IPS-15b (cell line): ENCODE data around the gene NAV2.

Source experiments
- H3K27me3 ChIP-seq: one replicate; pipeline ENCODE4 v1.6.1; 2013; ENCODE audit warnings: low read length; ENCODE audit not compliant: control insufficient read depth, insufficient read depth
- H3K36me3 ChIP-seq: one replicate; pipeline ENCODE4 v1.6.1; 2013; ENCODE audit warnings: low read length; ENCODE audit not compliant: control insufficient read depth, insufficient read depth
- H3K4me1 ChIP-seq: one replicate; pipeline ENCODE4 v1.6.1; 2013; ENCODE audit warnings: mild to moderate bottlenecking, low read length; ENCODE audit not compliant: control insufficient read depth, insufficient read depth
- H3K4me3 ChIP-seq: one replicate; pipeline ENCODE4 v1.5.1; 2013; ENCODE audit warnings: low read depth, low read length
- H3K9ac ChIP-seq: one replicate; pipeline ENCODE4 v1.6.1; 2013; ENCODE audit warnings: low read depth, mild to moderate bottlenecking, low read length
- H3K9me3 ChIP-seq: one replicate; pipeline ENCODE4 v1.6.1; 2013; ENCODE audit warnings: mild to moderate bottlenecking, low read length; ENCODE audit not compliant: control insufficient read depth, insufficient read depth

Gene NAV2

DNA sequence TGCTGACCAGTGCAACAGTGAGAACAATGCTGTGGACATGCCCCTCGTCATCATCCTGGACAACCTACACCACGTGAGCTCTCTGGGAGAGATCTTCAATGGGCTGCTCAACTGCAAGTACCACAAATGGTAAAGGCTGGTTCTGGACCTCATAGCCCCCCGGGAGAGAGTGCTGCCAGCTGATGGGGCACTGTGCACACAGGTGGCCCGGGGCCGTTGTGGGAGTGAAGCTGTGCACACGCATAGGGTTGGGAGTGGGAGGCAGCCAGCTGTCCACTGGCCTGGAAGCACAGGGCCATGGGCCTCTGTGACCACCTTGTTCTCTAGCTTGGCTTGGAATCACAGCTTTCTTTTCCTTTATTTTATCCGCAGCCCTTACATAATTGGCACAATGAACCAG, 390.6 kb downstream of the NAV2 start:
- Histone ChIP-seq H3K4me1 (no peaks in the 10 kb centered on the region), H3K4me3 (no peak overlapping the region), H3K36me3 (peaks cover 47% of the 10 kb centered on the region), H3K27me3 (no peaks in the 10 kb centered on the region), H3K9ac (no peak overlapping the region), H3K9me3 (no peaks in the 10 kb centered on the region)

DNA sequence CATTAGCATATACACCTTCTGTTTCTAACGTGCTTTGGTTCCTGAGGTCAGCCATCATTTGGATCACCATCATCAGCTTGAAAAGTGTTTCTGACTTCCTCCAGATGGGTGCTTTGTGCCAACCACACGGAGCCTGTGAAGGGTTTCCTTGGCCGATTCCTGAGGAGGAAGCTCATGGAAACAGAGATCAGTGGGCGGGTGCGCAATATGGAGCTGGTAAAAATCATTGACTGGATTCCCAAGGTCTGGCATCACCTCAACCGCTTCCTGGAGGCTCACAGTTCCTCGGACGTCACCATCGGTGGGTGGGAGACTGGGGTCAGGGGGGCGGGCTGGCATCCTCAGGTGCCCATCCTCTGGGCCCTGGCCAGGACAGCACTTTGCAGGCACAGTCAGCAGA, 392.8 kb downstream of the NAV2 start:
- H3K9ac ChIP-seq, result no peak overlapping the region
- no peak overlapping the region for H3K4me3 ChIP-seq
- peaks cover 60% of the 10 kb centered on the region for H3K36me3 ChIP-seq
- H3K27me3 ChIP-seq, result no peaks in the 10 kb centered on the region
- H3K4me1 ChIP-seq, result no peaks in the 10 kb centered on the region
- no peaks in the 10 kb centered on the region for H3K9me3 ChIP-seq

DNA sequence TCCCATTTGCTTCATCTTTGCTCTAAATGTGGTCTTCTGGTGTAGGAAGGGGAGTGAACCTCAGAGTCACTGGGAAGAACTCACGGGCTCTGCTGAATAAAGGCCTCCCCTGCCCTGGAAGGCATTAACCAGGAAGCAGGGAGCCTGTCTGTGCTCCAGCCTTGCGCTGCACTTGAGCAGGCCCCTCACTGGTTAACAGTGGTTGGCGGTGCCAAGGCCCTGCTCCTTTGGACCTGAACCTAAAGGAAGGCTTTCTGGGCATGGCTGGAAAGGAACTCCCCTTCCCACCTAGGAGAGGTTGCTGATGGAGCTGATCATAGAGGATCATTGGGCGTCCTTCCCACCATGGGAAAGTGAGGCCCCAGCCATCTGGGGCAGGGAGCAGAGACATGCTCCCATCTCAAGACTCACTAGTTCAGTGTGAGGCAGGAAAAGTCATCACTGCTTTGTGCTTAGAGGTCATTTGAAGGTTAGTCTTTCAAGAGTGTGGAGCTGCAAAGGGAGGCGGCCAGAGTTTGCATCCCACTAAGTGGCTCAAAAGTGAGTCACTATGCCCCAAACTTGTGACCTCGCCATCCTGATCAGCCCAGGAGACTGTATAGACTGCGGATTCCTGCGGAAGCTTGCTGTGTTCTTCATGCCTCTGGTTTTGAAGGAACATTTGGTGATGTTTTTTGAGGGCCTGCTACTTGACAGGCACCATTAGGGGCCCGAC, 397.3 kb downstream of the NAV2 start:
- Histone ChIP-seq H3K9ac (no peak overlapping the region), H3K36me3 (peaks cover 47% of the 10 kb centered on the region), H3K4me3 (no peak overlapping the region), H3K4me1 (no peaks in the 10 kb centered on the region), H3K27me3 (no peaks in the 10 kb centered on the region), H3K9me3 (no peaks in the 10 kb centered on the region)

DNA sequence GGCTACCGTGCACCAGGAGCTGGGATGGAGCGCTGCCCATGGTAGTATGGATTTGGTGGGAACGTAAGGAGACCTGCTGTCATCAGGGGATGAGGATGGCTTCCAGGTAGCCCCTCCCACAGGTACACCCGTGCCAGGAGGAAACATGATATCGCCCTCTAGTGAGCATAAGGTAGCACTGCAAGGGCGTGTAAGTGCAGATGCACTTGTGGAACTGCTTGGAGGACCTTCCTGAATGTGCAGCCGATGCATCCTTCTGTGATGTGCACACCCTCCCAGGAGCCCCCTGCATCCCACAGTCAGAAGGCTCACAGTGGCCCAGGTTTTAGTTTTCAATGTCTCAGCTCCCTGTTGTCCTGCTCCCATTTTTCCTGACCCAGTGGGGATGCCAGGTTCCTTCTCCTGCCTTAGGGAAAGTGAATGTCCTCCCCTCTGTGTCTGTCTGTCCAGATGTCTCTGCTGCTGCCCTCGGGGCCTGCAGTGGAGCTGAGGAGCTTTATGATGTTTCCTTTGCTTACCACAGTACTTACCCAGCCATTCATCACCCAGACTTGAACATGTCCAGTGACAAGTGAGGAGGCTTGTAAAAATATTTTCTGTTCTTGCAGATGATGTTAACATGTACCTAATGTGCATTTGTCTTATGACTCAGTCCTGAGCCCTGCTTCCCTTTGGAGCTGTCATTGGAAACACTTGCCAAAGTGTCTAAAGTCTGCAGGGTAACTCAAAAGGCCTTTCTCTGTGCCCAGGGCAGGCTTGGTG, 398.5 kb downstream of the NAV2 start:
- H3K36me3 ChIP-seq, result peaks cover 44% of the 10 kb centered on the region
- H3K27me3 ChIP-seq, result no peaks in the 10 kb centered on the region
- no peak overlapping the region for H3K4me3 ChIP-seq
- no peaks in the 10 kb centered on the region for H3K4me1 ChIP-seq
- H3K9ac ChIP-seq, result no peak overlapping the region
- no peaks in the 10 kb centered on the region for H3K9me3 ChIP-seq

DNA sequence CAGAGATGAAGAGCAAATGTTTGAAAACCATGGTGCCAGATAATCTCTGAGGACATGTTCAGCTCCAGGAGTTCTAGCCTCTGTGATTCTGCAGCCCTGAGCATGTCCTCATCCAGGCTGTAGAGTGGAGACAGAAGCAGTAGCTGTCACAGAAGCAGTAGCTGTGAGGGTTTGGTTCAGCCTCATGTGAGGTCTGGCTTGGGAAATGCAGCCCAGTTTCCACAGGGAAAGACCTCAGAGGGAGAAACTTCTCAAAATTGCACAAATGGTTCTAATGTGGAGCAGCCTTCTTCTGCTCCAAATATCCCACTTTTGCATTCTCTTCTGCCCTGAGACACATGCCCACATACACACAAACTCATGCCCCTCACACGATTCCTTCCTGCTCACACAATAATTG, 399.2 kb downstream of the NAV2 start:
- peaks cover 42% of the 10 kb centered on the region for H3K36me3 ChIP-seq
- H3K27me3 ChIP-seq, result no peaks in the 10 kb centered on the region
- no peaks in the 10 kb centered on the region for H3K9me3 ChIP-seq
- no peaks in the 10 kb centered on the region for H3K4me1 ChIP-seq
- H3K4me3 ChIP-seq, result no peak overlapping the region
- no peak overlapping the region for H3K9ac ChIP-seq

DNA sequence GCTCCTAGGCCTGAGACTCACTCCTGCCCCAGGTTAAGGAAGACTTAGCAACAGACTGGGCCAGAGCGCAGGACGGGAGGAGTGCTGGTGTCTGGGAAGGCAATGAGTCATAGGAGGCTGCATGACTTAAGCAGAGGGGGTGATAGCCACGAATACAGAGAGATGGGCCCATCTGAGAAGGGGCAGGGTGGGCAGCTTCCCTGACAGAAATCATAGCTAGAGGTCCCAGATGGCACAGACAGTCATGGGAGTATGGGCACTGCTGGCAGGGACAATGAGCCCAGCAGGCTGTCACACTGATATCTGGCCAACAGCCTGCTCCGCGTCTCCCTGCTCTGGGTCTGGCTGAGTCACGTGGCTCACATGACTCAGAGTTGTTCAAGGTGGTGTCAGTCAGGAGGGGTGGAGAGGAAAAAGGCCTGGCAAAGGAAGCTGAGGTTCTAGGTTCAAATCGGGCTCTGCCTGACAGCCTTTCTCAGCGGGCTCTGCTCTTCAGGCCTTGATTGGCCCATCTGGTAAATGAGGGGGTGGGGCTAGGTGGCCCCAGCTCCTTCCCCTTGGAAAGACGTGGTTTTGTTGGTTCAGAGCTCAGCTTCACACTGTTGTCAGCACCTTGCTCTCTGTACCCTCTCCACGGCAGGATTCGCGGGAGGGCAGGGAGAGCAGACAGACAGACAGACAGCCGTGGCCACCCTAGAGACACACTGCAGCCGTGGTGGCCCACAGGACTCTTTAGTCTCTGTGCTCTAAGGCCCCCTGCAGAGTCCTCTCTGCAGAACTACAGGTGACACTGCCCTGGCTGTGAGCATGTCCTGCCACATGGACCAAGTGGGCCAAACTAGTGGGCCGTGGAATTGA, 399.9 kb downstream of the NAV2 start:
- H3K9me3 ChIP-seq, result no peaks in the 10 kb centered on the region
- H3K9ac ChIP-seq, result no peak overlapping the region
- no peaks in the 10 kb centered on the region for H3K4me1 ChIP-seq
- no peak overlapping the region for H3K4me3 ChIP-seq
- no peaks in the 10 kb centered on the region for H3K27me3 ChIP-seq
- peaks cover 42% of the 10 kb centered on the region for H3K36me3 ChIP-seq

DNA sequence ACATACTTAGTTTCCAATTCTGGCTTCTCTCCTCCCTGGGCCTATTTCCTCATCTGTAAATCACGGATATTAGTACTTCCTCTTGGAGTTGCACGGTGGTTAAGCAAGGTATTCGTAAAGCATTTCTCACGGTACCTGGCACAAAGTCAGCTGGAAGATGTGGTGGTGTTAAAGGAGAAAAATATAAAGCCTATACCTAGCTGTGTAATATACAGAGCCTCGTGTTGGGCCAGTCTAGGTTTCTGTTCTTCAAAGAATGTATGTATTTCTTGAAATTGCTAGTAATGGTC, 400.5 kb downstream of the NAV2 start:
- H3K4me3 ChIP-seq, result no peak overlapping the region
- H3K9ac ChIP-seq, result no peak overlapping the region
- no peaks in the 10 kb centered on the region for H3K4me1 ChIP-seq
- H3K9me3 ChIP-seq, result no peaks in the 10 kb centered on the region
- H3K36me3 ChIP-seq, result peaks cover 43% of the 10 kb centered on the region
- no peaks in the 10 kb centered on the region for H3K27me3 ChIP-seq

DNA sequence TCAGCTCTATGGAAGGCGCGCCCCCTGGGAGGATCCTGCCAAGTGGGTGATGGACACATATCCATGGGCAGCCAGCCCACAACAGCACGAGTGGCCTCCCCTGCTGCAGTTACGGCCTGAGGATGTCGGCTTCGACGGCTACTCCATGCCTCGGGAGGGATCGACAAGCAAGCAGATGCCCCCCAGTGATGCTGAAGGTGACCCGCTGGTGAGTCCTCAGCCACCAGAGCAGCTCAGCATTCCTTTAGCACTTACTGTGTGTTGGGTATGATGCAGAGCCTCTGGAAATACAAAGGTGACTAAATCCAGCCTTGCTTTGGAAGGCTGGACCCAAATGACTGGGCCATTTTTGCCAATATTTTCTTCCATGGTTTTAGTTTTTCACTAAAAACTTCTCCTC, 402.0 kb downstream of the NAV2 start:
- Histone ChIP-seq H3K4me3 (no peak overlapping the region), H3K9ac (no peak overlapping the region), H3K36me3 (peaks cover 40% of the 10 kb centered on the region), H3K9me3 (no peaks in the 10 kb centered on the region), H3K4me1 (no peaks in the 10 kb centered on the region), H3K27me3 (no peaks in the 10 kb centered on the region)

DNA sequence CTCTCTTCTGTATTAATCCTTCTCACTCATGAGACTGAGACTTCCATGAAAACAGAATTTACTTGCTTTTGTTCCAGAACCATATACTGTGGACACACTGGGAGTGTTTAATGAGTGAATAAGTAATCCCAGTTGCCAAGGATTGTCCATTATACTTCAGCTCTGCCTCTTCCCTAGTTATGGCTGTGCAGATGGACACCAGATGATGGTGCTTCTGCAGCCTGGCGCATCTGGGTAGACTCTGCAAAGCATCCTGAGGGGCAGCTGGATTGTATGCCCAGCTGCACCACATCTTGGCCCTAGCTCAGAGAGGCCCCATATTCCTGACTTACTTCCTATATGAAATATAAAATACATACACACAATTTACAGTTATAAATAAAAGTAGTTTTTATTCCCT, 404.2 kb downstream of the NAV2 start:
- Histone ChIP-seq H3K4me1 (no peaks in the 10 kb centered on the region), H3K9me3 (no peaks in the 10 kb centered on the region), H3K27me3 (no peaks in the 10 kb centered on the region), H3K4me3 (no peak overlapping the region), H3K9ac (no peak overlapping the region), H3K36me3 (peaks cover 34% of the 10 kb centered on the region)

DNA sequence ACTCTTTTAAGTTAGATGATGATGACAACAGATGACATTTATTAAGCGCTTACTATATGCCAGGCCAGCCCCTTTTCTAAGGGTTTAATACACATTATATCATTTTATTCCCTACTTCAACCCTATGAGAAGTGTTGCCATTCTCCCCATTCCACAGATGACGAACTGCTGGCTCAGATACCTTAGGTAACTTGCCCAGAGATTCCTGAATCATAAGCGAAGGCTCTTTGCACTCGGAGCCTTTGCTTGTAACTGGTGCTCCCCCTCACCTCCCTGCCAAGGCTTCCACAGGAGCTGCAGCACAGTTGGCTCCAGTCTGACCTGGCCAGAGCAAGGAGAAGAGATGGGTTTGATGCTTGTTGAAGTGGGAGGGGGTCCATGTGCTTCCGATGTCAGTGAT, 404.7 kb downstream of the NAV2 start:
- no peak overlapping the region for H3K9ac ChIP-seq
- H3K4me3 ChIP-seq, result no peak overlapping the region
- H3K36me3 ChIP-seq, result peaks cover 29% of the 10 kb centered on the region
- no peaks in the 10 kb centered on the region for H3K4me1 ChIP-seq
- no peaks in the 10 kb centered on the region for H3K27me3 ChIP-seq
- H3K9me3 ChIP-seq, result no peaks in the 10 kb centered on the region

DNA sequence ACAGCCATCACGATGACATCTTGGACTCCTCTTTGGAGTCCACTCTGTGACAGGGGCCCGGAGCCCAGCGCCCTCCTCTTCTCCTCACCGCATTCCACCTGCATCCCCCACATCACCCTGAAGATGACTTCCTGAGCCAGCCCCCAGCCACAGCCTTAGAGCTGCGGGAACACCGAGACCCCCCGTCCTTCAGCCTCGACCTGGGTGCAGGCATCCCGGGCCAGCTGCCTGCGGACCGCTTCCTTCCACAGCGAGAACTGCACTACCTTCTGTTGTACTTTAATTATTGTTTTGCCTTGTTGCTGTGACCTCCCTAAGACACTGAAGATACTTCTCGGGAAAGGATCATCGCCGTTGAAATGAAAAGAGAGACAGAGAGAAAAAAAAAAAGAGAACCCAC, 405.6 kb downstream of the NAV2 start:
- Histone ChIP-seq H3K36me3 (peaks cover 25% of the 10 kb centered on the region), H3K9ac (no peak overlapping the region), H3K4me3 (no peak overlapping the region), H3K9me3 (no peaks in the 10 kb centered on the region), H3K4me1 (no peaks in the 10 kb centered on the region), H3K27me3 (no peaks in the 10 kb centered on the region)

DNA sequence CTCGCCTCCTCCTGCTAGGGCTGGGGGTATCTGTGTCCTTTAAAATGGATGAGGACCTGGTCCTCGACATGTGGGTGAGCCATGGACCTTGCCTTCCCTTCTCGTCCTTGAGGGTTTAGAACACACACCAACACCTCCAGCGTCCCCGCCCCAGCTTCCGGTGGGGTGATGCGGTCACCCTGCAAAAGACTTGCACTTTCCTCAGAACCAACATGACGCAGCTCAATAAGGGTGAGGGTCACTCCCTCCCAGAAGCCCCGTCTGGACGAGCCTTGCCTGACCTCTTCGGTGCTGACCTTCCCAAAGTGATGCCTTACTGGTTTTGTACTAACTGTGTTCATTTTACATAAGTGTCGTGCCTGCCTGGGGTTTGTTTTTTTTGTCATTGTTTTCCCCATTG, 406.7 kb downstream of the NAV2 start:
- Histone ChIP-seq H3K4me1 (no peaks in the 10 kb centered on the region), H3K9me3 (no peaks in the 10 kb centered on the region), H3K4me3 (no peak overlapping the region), H3K36me3 (peaks cover 20% of the 10 kb centered on the region), H3K27me3 (no peaks in the 10 kb centered on the region), H3K9ac (no peak overlapping the region)
